Peyer's patch (tissue), 4 donors: ENCODE results near the gene SAMM50.

ENCODE experiments used
- CTCF ChIP-seq, 6 experiments: fragments of 450-650 bp in 4 of 6; fragments of 200-600 bp in 2 of 6; sonication (generic) in 1 of 6; IDR thresholded peaks; one replicate each; pipeline ENCODE4 v1.5.1; 2017 to 2019; ENCODE audit warnings: antibody characterized with exemption in 6 of 6, mild to moderate bottlenecking in 3 of 6, moderate library complexity in 1 of 6
- POLR2A ChIP-seq, 2 donors: fragments of 450-650 bp; IDR thresholded peaks; one replicate each; pipeline ENCODE4 v1.5.1; 2017; ENCODE audit warnings: antibody characterized with exemption in 2 of 2, mild to moderate bottlenecking in 2 of 2, moderate library complexity in 2 of 2

GRCh38 chr22:43956805-43957463 is 1.7 kb downstream of the SAMM50 start:
- TF ChIP-seq CTCF (IDR thresholded peaks at IDR 0.05) (no peak), POLR2A (IDR thresholded peaks at IDR 0.05) (no peak)
